Measurements from ENCODE around the gene C19orf53. TPM values are rescaled to one million over a fixed set of nuclear protein-coding genes. Genes with fewer than 3 reads are reported as not detected.

The C19orf53 gene
- total RNA-seq (100 to 1,000 TPM in 2 of 10 donors, 10 to 100 TPM in 8; 80.5 to 101 (median 90.3) TPM), polyA plus RNA-seq (100 to 1,000 TPM; 231 to 389 TPM)
- long read RNA-seq, donor 1, transcript C19orf53-202 (3 exons, 873 nt) = major isoform, 79 of 84 reads
- long read RNA-seq, donor 1, partial matches to known transcripts = 1 of 84 reads
- long read RNA-seq, donor 1, other reads (novel, unspliced or antisense) = 4 of 84 reads
- long read RNA-seq, donor 2, transcript C19orf53-202 (3 exons, 873 nt) = major isoform, 72 of 78 reads
- long read RNA-seq, donor 2, partial matches to known transcripts = 0 of 78 reads
- long read RNA-seq, donor 2, other reads (novel, unspliced or antisense) = 5 of 78 reads
- long read RNA-seq, donor 3, transcript C19orf53-202 (3 exons, 873 nt) = major isoform, 6 of 9 reads
- long read RNA-seq, donor 3, partial matches to known transcripts = 0 of 9 reads
- long read RNA-seq, donor 3, other reads (novel, unspliced or antisense) = 3 of 9 reads

DNA sequence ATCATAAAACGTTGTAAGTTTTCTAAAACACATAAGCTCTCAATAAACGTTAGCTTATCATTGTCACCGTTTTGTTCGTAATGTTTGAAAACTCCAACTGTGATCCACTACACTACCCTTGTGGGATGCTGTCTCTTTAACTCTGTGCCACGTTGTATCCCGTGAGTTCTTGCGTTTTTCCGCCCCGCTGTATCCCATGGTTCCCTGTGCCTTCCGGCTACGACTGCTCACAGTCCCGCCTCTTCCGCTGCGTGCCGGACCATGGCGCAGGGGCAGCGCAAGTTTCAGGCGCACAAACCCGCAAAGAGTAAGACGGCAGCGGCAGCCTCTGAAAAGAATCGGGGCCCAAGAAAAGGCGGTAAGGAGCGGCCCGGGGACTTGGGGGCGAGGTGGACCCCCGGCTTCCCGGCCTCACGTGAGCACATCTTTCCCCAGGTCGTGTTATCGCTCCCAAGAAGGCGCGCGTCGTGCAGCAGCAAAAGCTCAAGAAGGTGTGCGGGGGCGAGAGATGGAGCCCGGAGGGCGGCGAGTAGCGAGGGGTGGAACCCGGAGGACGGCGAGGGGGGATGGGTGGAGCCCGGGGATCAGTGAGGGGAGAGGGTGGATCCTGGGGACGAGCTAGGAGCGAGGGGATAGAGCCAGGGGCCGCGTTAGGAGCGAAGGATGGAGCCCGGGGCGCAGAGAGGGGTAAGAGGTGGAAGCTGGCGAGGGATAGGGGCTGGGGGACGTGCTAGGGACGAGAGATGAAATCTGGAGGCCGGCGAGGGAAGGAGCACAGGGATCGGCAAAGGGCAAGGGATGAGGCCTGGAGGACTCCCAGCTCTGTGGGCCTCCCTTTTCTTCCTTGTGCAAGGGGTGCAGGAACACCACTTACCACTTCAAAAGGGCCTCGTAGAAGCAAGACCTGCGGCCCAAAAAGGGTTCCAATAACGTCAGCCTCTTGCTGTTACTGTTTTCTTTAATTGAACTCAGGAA, at the start of gene C19orf53:
Gene C19orf53 (plus strand): TSS at position 240 of the 975 bp plus-strand sequence. CDS start 22 bp downstream, at position 262.
- no peaks in the 10 kb centered on the region for H3K9me3 ChIP-seq
- peaks cover 0 to 23% (median 19%) of the 10 kb centered on the region in 9 donors for H3K4me1 ChIP-seq
- peak within 1 kb of the TSS; percentile 62 to 94 (median 86) for H3K27ac ChIP-seq
- peak within 1 kb of the TSS; percentile 74 to 98 (median 89) for H3K4me3 ChIP-seq
- no peak for TF ChIP-seq CTCF (IDR thresholded peaks at IDR 0.05)
- DNase-seq = peak; percentile 88 to 93
- no peaks in the 10 kb centered on the region for H3K27me3 ChIP-seq
- 0% methylated on average over 61 of the region's 61 CpGs for WGBS, 2 donors
- H3K36me3 ChIP-seq = peaks cover 0 to 78% (median 34%) of the 10 kb centered on the region in 9 donors
- intact Hi-C loops (cut with DNase I) = loop anchor here in 1 of 10 donors (10.0 kb wide), 1 partner anchor 300 kb away; the partner anchor contains the start of gene MISP3
- ATAC-seq = peak; percentile 95 to 99 (median 98)

- ATAC-seq = no peak
- TF ChIP-seq CTCF (IDR thresholded peaks at IDR 0.05) = no peak
- Histone ChIP-seq H3K4me3 (no peak overlapping the region), H3K36me3 (no peaks in the 10 kb centered on the region), H3K4me1 (peaks cover 0 to 20% (median 7%) of the 10 kb centered on the region in 9 donors), H3K9me3 (no peaks in the 10 kb centered on the region), H3K27ac (no peak overlapping the region), H3K27me3 (peaks cover 0 to 4% (median 0%) of the 10 kb centered on the region in 7 donors)
- 96 to 98% methylated on average over 5 of the region's 5 CpGs for WGBS, 2 donors
- DNase-seq = no peak
- intact Hi-C loops (cut with DNase I) = loop anchor here in 4 of 10 donors (10.0 kb wide), 2 partner anchors 452 to 752 kb away; no protein-coding TSS in a partner anchor
Measured at GRCh38 chr19:13726323-13726722, 47.9 kb upstream of the C19orf53 start.

- H3K36me3 ChIP-seq = no peaks in the 10 kb centered on the region
- H3K27ac ChIP-seq = no peak overlapping the region
- TF ChIP-seq CTCF (IDR thresholded peaks at IDR 0.05) = no peak
- ATAC-seq (no peak), DNase-seq (peak in 1 of 2 donors; percentile 60)
- intact Hi-C loops (cut with DNase I) = loop anchor here in 4 of 10 donors (10.0 kb wide), 2 partner anchors 453 to 753 kb away; no protein-coding TSS in a partner anchor
- peaks cover 5 to 31% (median 14%) of the 10 kb centered on the region in 9 donors for H3K4me1 ChIP-seq
- no peaks in the 10 kb centered on the region for H3K27me3 ChIP-seq
- WGBS, 2 donors = 52 to 63% methylated on average over 8 of the region's 8 CpGs
- H3K4me3 ChIP-seq = no peak overlapping the region
- no peaks in the 10 kb centered on the region for H3K9me3 ChIP-seq
Measured at GRCh38 chr19:13727798-13728197, 46.5 kb upstream of the C19orf53 start.

Data from heart right ventricle (tissue), 16 donors.